COLO829 (cell line): ENCODE results near the gene BBS1.
A peak's percentile ranks its signal among the peaks of the same experiment; 100 is the strongest.

Experiments used
- DNase-seq: peaks from one replicate; pipeline ENCODE4 v3.0.0; 2012; ENCODE audit warnings: low spot score

BBS1 gene

DNA sequence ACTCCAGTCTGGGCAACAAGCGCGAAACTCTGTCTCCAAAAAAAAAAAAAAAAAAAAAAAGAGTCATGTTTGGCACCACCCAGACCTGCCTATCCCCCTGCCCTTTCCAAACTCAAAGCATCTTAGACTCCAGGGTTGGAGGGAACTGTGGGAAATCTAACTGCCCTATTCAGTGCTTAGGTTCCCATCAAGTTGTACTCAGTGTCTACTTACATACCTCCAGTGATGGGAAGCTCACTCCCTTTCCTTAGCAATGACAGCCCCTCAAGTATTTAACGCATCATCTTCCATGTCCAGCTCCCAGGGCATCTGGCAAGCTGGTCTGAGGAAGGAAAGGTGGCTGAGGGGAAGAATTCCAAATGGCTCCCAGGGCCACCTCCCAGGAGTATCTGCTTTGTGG lies 39.3 kb downstream of the BBS1 start:
- DNase-seq: no peak

DNA sequence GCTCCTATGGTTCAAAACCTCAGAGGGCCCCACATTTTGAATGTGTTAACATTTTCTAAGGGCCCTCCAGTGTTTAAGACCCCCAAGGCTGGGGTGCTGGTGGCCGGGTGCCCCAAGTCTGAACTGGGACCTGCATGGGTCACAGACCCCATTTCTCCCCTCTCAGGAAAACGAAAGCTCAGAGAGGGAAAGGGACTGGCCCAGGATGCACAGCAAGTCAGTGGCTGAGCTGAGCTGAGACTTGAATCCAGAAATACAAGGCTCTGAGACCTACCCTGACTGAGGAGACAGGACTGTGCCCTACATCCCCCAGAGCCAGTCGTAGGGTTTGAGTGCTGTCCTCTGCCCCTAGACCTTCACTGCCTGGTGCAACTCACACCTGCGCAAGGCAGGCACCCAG lies 40.5 kb downstream of the BBS1 start:
- no peak for DNase-seq

DNA sequence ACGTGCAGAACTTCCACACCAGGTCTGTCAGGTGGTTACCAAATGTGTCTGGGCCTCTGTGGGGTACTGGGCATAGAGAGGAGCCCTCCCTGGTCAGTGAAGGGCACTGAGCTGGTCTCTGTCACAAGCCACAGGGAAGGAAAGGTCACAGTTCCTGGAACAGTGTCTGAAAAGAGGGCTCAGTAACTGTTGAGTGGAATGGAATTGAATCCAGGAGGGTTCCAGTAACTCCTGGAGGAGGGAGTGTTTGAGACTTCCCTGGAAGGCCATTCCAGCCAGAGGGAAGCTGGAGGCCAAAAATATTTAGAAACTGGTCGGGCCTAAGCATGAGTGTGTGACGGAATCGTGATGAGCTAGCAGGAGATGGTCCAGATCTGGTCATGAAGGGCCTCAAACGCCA lies 44.2 kb downstream of the BBS1 start:
- DNase-seq: no peak

DNA sequence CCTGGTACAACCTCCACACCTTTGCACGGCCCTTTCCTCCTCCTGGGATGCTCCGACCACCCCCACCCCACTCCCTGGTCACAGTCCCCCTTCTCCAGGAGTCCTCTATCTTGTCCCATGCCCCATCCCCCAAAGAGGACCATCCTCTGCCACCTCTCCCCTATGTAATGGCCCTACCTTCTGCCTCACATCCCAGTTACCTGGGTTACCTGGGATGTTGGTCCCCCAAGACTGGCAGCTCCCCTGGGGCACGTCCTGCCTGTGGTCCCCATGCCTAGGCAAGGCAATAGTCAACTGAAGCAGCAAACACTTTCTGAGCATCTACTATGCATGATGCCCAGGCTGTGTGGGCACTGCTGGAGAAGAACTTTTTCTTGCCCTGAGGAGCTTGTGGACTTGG lies 45.0 kb downstream of the BBS1 start:
- DNase-seq: no peak

DNA sequence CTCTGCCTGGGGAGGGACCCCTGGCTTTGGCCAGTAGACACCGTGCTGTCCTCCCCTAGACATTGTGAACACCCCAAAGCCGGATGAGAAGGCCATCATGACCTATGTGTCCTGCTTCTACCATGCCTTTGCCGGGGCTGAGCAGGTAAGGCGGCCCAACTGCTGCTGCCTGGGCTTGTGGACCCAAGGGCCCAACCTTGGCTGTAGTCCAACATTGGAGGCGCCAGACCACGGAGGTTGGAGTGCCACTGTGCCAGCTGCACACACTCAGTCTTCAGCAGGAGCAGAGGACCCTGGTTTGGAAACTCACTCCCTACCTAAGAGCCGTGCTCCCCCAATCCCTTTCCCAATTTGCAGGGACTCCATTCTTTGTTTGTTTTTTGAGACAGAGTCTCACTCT lies 45.7 kb downstream of the BBS1 start:
- DNase-seq: no peak

DNA sequence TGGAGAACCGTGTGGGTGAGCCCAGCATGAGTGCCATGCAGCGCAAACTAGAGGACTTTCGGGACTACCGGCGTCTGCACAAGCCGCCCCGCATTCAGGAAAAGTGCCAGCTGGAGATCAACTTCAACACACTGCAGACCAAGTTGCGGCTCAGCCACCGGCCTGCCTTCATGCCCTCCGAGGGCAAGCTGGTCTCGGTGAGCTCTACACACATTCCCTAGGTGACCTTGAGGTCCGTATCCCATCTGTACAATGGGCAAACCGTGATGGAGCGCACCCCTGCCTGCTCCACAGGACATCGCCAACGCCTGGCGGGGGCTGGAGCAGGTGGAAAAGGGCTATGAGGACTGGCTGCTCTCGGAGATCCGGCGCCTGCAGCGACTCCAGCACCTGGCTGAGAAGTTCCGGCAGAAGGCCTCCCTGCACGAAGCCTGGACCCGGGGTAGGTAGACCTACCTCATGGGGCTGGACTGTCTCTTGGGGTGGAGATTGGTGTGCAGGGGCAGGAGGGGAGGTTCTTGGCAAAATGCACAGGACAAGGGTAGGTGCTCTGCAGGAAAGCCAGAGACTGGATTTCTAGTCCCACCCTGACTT lies 47.4 kb downstream of the BBS1 start:
- no peak for DNase-seq

DNA sequence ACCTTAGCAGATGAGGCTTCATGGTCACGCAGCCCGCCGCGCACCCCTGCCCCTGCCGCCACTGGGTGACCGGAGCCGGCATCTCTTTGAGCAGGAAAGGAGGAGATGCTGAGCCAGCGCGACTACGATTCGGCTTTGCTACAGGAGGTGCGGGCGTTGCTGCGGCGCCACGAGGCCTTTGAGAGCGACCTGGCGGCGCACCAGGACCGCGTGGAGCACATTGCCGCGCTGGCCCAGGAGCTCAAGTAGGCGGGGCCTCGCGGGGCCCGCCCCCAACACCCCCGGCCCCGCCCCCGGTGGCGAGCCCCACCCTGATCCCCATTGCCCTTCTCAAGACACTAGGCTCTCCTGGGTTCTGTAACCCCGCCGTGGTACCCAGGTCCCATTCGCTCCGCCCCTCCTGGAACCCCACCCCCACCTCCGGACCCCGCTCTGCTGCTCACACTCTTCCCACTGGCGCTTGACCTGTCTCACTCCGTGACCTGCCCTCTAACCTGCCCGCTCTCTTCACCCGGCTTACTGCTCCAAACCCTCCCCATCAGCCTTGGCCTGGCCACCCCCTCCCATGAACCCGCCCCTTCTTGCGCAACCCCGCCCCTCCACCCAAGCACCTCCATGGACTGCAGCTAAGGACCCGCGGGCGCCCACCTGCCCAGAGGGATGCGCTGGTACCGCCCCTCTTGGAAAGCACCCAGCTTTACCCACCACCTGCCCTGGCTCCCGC lies 48.9 kb downstream of the BBS1 start:
- DNase-seq: no peak

DNA sequence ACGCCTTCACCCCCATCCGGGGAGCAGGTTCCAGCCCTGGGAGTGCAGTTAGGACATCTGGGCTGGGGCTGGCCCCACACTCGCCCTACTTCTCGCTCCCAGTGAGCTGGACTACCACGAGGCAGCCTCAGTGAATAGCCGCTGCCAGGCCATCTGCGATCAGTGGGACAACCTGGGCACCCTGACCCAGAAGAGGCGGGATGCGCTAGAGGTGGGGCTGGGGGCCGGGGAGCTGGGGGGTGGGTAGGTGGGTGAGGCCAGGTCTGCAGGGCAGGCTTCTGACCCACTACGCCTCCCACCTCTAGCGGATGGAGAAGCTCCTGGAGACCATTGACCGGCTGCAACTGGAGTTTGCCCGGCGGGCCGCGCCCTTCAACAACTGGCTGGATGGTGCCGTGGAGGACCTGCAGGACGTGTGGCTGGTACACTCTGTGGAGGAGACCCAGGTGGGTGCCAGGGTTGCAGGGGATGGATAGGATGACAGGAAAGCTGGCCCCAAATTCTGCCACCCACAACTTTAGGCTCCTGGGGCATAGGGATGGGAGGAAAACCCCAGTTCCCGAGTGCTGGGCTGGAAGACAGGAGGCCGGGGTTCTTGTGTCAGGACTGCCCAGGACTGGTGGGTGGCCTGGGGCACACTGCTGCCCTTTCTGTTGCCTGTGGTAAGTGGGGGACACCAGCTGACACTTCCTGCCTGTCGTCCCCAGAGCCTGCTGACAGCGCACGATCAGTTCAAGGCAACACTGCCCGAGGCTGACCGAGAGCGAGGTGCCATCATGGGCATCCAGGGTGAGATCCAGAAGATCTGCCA lies 49.6 kb downstream of the BBS1 start:
- DNase-seq: no peak

DNA sequence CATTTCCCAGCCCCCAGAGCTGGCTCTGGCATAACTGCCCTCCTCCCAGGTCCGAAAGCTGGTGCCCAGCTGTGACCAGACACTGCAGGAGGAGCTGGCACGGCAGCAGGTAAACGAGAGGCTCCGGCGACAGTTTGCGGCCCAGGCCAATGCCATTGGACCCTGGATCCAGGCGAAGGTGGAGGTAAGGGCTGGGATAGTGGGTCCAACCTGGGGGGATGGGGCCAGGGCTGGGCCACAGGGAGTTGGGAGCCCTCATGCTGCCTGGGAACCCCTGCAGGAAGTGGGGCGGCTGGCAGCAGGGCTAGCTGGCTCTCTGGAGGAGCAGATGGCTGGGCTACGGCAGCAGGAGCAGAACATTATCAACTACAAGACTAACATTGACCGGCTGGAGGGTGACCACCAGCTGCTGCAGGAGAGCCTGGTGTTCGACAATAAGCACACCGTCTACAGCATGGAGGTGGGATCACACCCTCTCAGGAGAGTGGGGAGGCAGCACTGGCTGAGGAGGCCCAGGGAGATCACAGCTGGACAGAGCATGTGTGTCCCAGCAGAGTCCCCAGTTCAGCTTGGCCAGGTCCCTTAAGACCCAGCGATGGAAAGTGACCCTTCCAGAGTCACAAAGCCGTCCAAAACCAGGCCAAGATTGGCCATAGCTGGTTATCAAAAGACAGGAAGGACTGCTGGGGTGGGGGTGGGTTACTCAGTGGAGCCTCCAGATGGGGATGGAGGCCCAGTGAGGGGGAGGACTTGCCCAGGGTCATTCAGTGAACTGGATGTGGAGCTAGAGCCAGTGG lies 50.9 kb downstream of the BBS1 start:
- DNase-seq: no peak

DNA sequence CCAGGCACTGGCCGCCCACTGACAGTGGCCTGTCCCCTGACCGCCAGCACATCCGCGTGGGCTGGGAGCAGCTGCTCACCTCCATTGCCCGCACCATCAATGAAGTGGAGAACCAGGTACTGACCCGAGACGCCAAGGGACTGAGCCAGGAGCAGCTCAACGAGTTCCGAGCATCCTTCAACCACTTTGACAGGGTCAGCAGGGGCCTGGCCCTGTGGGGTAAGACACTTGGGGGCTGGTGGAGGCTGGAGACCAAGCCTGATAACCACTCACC lies 51.5 kb downstream of the BBS1 start:
- DNase-seq: no peak

DNA sequence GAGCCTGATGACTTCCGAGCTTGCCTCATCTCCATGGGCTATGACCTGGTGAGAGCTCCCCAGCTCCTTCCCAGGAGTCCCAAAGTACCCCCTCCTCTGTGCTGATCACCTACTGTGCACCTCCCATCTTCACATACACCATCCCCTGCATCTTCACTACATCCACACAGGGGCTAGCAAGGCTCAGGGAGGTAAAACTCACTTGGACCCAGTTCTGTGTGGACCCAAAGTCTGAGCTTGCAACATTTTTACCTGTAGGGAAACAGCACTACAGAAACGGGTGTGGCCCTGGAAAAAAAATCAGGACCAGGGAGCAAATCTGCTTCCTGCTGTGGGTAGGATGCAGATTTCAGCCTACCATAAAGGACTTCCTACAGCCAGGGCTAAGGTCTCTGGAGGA lies 51.8 kb downstream of the BBS1 start:
- DNase-seq: no peak

DNA sequence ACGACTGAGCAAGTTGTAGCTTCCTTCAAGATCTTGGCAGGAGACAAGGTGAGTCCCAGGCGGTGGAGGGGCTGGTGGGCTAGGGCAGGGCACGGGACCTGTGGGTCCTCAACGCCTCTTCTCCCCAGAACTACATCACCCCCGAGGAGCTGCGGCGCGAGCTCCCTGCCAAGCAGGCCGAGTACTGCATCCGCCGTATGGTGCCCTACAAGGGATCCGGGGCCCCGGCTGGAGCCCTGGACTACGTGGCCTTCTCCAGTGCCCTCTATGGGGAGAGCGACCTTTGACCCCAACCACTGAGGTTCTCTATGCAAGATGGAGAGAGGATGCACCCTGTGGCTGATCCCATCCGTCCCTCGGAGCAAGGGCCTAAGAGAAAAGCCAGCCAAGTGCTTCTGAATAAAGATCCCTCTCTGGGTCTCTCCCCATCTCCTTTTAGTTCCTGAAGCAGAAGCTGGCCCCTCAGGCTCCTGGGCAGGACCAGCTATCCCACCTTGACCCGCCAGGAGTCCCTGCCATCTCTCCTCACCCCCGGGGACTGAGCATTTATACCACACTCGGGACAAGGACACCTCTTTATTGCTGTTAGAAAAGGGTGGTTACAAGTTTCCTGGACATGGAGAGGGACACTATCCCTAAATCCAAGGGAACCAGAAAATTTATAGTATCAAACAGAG lies 52.6 kb downstream of the BBS1 start:
- DNase-seq: no peak

DNA sequence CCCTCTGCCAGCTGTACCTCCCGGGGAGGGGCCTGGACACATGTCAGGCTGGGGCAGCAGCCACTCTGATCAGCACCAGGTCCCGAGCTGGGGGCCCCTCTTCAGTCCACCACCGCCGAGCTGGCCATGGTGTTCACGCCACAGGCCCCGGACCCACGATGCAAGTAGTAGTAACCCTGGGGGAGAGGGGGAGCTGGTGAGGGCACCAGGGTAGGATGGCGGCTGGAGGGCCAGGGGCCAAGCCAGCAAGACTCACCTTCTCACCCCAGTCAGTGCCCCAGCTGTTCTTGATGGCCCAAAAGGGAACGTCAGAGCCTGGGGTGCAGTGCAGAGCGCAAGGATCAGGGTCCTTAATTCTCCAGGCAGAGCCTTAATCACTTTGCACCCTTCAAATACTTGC lies 53.4 kb downstream of the BBS1 start:
- DNase-seq: no peak

DNA sequence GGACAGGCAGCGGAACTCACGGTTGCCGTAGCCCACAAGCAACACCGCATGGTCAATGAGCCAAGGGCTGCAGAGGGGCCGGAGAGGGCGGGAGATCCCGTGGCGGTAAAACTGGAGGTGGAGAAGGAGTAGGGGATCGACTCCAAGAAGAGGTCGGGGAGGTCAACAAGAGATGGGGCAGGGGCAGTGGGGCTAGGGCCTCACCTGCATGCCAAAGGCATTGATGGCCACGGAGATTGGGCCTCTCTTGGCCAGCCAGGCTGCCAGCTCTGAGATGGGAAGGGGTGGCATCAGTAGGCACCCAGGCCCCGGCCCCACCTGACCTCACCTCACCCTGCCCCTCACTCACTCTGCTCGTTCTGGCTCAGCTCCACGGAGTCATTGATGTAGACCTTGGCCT lies 54.1 kb downstream of the BBS1 start:
- DNase-seq: no peak

DNA sequence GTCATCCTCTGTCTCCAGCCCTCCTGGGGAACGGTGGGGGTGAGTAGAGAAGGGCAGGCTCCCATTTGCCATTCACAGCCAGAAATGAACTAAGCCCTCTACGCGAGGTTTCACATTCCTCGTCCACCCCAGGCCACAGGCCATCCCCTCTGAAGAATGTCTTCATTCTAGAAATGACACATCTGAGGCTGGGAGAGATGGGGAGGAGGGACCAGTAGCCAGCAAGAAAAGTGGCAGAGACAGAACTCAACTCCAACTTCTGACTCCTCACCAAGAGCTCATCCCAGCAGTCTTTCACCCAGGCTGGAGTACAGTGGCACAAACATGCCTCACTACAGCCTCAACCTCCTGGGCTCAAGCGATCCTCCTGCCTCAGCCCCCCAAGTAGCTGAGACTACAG lies 54.5 kb downstream of the BBS1 start:
- DNase-seq: no peak

DNA sequence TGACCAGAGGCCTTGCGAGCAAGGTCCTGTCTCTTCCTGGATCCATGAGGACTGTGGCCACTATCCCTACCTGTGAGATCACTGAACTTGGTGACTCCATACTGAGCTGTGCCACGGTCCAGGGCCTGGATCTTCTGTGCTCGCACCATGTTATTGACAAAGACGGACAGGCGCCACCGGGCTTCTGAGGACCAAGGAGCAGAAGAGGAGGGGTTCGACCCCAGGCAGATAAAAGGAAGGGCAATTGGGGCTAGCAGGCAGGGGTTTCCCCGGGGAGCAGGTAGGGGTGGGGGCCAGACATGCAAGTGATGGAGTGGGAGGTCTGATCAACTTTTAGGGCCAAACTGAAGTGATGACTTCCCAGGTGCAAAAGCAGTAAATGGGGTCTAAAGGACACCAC lies 55.8 kb downstream of the BBS1 start:
- no peak for DNase-seq

DNA sequence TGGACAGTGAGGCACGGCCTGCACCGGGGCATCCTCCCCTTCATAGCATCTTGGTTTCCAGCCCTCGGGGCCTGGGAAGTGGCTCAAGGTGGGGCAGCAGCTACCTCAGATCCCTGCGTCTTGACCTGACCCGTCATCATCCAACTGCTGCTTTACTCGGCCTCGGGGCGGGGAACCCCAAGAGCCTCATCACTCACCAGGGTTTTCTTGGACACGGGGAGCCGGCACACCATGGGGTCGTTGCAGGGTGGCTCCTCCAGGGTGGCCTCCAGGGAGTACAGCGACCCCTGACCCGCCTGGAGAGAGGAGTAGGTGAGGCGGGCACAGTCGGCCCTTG lies 57.3 kb downstream of the BBS1 start:
- DNase-seq: no peak

DNA sequence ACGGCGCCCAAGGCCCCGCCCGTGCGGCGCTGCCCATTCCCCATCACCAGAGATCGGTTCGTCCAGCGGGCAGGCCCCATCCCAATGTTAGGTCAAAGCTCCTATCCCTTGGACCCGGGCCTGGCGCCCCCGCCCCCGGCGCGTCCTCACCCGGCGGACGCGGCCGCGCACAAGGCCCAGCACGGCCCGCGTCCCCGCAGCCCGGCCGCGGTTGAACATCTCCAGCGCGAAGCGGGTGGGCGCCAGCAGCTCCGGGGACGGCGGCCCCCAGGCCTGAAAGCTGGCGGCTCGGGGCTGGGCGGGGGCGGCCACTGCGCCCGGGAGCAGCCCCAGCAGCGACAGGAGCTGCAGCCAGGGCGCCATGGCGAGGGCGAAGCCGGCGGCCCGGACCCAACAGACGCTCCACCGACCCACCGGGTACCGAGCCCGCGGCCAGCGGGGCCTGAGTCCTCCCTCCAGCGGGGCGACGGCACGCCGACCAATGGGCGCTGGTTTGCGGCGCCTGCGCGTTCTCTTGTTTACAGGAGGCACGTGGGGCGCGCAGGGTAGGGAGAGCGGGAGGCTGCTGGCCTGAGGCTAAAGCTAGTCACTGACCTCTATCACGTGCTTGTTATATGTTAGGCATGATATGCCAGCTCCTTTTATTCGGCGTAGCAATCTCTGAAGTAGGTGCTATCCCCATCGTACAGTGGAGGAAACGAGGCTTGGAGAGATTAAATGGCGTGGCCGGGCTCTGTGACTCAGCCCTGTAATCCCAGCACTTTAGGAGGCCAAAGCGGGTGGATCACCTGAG lies 57.9 kb downstream of the BBS1 start, which contains the start of gene CTSF:
CTSF (minus strand) TSS at position 483 of the 793 bp plus-strand sequence; CDS start at position 363, 120 bp downstream.
- peak; percentile 92 for DNase-seq

DNA sequence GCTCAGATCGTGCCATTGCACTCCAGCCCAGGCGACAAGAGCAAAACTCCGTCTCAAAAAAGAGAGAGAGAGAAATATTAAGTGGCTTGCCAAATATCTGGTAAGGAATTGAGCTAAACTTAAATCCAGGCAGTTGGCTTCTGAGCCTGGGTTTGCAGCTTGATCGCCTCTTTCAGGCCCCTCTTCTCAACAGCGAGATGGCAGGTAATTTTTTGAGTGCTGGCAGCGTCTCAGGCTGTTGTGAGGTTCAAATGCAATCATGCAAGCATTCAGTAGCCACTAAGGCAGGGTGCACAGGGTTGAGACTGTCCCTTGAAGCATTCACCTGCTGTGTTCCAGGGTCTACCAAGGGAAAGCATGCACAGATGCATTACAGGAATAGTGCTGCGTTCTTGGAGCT lies 58.6 kb downstream of the BBS1 start:
- DNase-seq: no peak

DNA sequence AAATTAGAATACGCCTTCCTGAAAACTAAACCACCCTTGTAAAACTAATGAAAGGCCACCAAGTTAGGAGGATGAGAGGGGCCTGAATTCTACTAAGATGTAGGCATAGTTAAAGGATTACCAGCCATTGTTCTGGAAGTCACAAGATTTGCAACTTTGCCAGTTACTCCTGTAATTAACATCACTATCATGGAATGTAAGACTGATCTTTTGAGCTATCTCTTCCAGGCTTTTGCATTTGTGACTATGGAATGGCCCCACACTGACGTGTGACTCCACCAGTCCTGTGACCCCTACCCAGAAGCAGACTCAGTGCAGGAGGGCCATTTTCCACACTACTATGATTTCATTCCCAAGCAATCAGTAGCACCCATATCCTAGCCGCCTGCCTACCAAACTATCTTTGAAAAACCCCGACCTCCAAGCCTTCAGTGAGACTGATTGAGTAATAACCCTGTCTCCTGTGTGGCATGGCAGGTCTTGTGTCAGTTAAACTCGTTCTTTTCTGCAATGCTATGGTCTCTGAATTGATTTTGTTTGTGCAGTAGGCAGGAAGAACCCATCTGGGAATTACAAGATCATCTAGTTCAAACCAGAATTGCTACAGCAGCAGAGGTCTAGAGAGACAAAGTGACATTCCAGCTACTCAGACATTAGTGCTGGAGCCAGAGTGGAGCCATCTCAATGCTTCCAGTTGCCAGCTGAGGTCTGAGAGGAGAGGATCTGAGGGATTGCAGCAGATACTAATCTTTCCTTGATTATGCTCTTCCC lies 59.8 kb downstream of the BBS1 start:
- no peak for DNase-seq

DNA sequence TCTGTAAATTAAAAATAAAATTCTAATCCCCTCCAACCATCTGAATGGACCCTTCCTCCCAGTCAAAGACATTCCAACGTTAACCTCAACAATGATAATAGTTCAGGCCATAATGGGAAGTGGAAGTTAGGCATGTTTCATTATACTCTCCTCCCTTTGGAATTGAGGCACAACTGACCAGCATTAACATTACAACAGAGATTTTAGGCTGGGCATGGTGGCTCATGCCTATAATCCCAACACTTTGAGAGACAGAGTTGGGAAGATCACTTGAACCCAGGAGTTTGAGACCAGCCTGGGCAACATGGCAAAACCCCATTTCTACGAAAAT lies 60.4 kb downstream of the BBS1 start:
- no peak for DNase-seq
